HAP-1 (cell line): ENCODE measurements around the gene WDR7.

ENCODE experiments used
- DNase-seq, 2 experiments: peaks; one replicate each; pipeline ENCODE4 v3.0.0-alpha.2; 2016 to 2020; ENCODE audit warnings: low spot score in 2 of 2
- H3K27me3 ChIP-seq: fragments of 250-450 bp; sonication (Bioruptor Pico); 2 replicates; pipeline ENCODE4 v1.5.1; 2020; ENCODE audit warnings: low read depth, mild to moderate bottlenecking, moderate library complexity
- H3K36me3 ChIP-seq: fragments of 250-450 bp; sonication (Bioruptor Pico); replicated peaks from 2 replicates; pipeline ENCODE4 v1.5.1; 2020; ENCODE audit warnings: mild to moderate bottlenecking
- H3K4me1 ChIP-seq: fragments of 250-450 bp; sonication (Bioruptor Pico); 2 replicates; pipeline ENCODE4 v1.5.1; 2020; ENCODE audit warnings: mild to moderate bottlenecking
- H3K4me3 ChIP-seq: fragments of 250-450 bp; sonication (Bioruptor Pico); 2 replicates; pipeline ENCODE4 v1.5.1; 2020; ENCODE audit warnings: mild to moderate bottlenecking, moderate library complexity
- H3K9me3 ChIP-seq: fragments of 250-450 bp; sonication (Bioruptor Pico); 2 replicates; pipeline ENCODE4 v1.5.1; 2020; ENCODE audit warnings: mild to moderate bottlenecking, moderate library complexity
- in situ Hi-C: fragments of 300-500 bp; cut with MboI; formaldehyde crosslinking; loops from 3 replicates; pipeline ENCODE4 v1.14.3; 2020; ENCODE audit warnings: low sequenced_read_pairs, inconsistent platforms, mixed read lengths

Gene WDR7

DNA sequence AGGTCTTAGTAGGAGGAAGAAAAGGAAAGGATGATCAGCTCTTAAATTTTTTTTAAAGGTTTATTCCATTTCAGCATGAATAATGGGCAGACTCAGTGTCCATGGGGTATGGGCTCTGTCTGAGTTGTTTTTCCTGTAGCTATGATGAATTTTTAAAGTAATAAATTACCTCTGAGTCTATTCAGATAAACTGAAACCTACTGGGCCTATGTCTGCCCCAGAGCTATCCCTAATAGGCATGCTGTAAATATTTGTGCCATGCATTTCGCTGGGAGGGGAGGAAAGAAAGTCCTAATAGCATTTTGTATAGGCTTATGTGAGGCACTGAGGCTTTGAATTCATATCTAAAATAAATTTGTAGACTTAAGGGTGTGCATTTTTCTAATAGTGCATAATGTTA, 285.3 kb downstream of the WDR7 start:
- H3K27me3 ChIP-seq, result no peaks in the 10 kb centered on the region
- DNase-seq, result no peak
- H3K36me3 ChIP-seq, result no peaks in the 10 kb centered on the region
- in situ Hi-C loops, result no loop called here
- H3K4me3 ChIP-seq, result no peak overlapping the region
- H3K9me3 ChIP-seq, result no peaks in the 10 kb centered on the region
- H3K4me1 ChIP-seq, result peaks cover 17% of the 10 kb centered on the region

DNA sequence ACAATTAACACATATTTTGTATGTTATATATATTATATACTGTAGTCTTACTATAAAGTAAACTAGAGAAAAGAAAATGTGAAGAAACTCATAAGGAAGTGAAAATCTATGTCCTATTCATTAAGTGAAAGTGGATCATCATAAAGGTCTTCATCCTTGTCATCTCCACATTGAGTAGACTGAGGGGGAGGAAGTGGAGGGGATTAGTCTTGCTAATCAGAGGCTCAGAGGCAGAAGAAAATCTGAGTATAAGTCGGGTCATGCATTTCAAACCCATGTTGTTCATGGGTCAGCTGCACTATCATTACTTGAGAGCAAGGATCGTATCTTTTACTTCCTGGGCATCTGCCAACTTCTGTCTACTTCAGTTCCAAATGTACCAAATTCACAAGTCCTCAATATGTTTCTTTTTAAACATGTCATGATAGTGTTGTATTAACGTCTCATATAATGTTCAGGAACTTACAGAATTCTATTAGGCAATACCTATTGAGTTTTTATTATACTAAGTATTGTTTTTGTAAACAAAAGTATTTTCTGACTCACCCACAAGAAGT, 286.8 kb downstream of the WDR7 start:
- DNase-seq, result no peak
- H3K4me1 ChIP-seq, result peaks cover 17% of the 10 kb centered on the region
- no peaks in the 10 kb centered on the region for H3K36me3 ChIP-seq
- H3K9me3 ChIP-seq, result no peaks in the 10 kb centered on the region
- no peaks in the 10 kb centered on the region for H3K27me3 ChIP-seq
- in situ Hi-C loops, result no loop called here
- H3K4me3 ChIP-seq, result no peak overlapping the region

GRCh38 chr18:56945171-56946083, 294.3 kb downstream of the WDR7 start:
- H3K27me3 ChIP-seq, result no peaks in the 10 kb centered on the region
- DNase-seq, result no peak
- H3K4me1 ChIP-seq, result peaks cover 12% of the 10 kb centered on the region
- no peaks in the 10 kb centered on the region for H3K9me3 ChIP-seq
- no peak overlapping the region for H3K4me3 ChIP-seq
- H3K36me3 ChIP-seq, result no peaks in the 10 kb centered on the region
- in situ Hi-C loops, result no loop called here

DNA sequence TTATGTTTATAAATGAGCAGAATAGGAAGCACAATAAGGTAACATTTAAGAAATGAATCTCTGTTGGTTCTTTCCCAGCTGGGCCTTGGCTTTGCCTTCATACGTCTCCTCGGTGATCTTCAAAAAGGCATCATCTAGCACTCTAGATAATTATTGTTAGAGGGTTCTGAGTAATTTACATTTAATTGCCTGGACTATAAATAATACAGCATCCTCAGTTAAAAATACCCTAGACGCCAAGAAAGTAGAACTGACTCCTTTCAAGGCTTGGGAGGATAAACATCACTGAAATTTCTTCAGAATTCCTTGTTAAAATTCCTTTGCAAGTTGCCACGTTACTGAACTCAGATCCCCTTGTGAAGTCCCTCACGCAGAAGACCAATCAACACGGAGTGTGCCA, 296.1 kb downstream of the WDR7 start:
- DNase-seq, result peak in 1 of 2 experiments; percentile 52
- peaks cover 16% of the 10 kb centered on the region for H3K4me1 ChIP-seq
- no peaks in the 10 kb centered on the region for H3K27me3 ChIP-seq
- H3K36me3 ChIP-seq, result no peaks in the 10 kb centered on the region
- in situ Hi-C loops, result no loop called here
- H3K4me3 ChIP-seq, result no peak overlapping the region
- no peaks in the 10 kb centered on the region for H3K9me3 ChIP-seq

- H3K36me3 ChIP-seq, result no peaks in the 10 kb centered on the region
- H3K4me3 ChIP-seq, result no peak overlapping the region
- in situ Hi-C loops, result no loop called here
- peaks cover 7% of the 10 kb centered on the region for H3K4me1 ChIP-seq
- H3K27me3 ChIP-seq, result no peaks in the 10 kb centered on the region
- H3K9me3 ChIP-seq, result no peaks in the 10 kb centered on the region
- DNase-seq, result no peak
Observed at GRCh38 chr18:56952026-56952425, 300.9 kb downstream of the WDR7 start.

DNA sequence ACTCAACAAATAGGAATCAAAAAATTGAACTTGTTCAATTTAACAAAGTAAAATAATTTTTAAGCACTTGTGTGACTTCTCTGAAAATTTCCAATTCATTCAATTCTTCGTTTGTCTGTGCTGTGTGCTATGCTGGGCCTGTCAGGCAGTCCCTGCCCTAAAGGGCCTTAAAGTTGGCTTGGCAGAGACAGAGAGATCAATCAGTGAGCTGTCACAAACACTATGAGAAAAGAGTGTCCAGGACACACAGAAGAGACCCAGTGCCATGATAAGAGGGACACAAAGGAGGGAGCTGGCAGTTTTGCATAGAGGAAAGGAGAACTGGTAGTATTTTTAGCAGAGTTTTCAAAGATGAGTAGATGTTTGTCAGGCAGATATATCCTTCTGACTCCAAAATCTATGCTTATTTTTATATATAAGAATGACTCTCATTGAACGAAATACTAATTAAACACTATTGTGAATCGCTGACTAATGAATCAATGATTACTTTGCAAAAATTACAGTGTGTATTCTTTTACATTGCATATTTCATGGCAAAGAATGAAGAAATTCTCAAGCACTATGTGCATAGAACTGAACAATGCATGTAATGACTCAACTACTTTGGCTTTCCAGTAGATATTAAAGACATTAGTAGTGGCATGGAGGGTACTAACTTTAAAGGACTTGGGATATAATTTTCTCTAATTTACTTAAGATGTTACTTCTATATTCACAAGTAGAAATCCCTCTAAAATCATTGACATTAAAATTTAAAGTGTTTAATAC, 302.5 kb downstream of the WDR7 start:
- DNase-seq, result no peak
- Histone ChIP-seq H3K4me1 (peaks cover 5% of the 10 kb centered on the region; the same call in 1 of the 2 replicates), H3K9me3 (no peaks in the 10 kb centered on the region), H3K4me3 (no peak overlapping the region), H3K27me3 (no peaks in the 10 kb centered on the region), H3K36me3 (no peaks in the 10 kb centered on the region)
- in situ Hi-C loops, result no loop called here

GRCh38 chr18:56955490-56955889, 304.3 kb downstream of the WDR7 start:
- no peak for DNase-seq
- Histone ChIP-seq H3K4me3 (no peak overlapping the region), H3K9me3 (no peaks in the 10 kb centered on the region), H3K27me3 (no peaks in the 10 kb centered on the region), H3K4me1 (peaks cover 5% of the 10 kb centered on the region; the same call in 1 of the 2 replicates), H3K36me3 (no peaks in the 10 kb centered on the region)
- in situ Hi-C loops, result no loop called here

DNA sequence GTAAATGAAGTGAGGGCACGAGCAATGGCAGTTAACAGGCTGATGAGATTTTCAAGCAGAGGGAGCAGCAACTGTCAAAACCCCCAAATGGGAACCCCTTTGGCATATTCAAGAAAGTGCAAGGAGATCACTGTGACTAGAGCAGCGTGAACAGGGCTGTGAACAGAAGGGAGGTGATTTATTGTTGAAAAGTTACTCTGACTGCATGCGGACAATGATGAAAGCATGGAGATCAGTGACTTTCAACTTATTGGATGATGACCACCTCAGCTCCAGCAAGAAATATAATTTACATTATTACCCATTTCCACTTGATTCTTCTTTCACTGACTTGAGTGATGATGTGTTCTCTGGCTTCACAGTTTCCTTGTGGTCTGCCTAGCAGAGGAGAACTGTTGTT, 308.0 kb downstream of the WDR7 start:
- Histone ChIP-seq H3K36me3 (no peaks in the 10 kb centered on the region), H3K4me1 (no peaks in the 10 kb centered on the region), H3K9me3 (no peaks in the 10 kb centered on the region), H3K27me3 (no peaks in the 10 kb centered on the region), H3K4me3 (no peak overlapping the region)
- in situ Hi-C loops, result no loop called here
- DNase-seq, result no peak

DNA sequence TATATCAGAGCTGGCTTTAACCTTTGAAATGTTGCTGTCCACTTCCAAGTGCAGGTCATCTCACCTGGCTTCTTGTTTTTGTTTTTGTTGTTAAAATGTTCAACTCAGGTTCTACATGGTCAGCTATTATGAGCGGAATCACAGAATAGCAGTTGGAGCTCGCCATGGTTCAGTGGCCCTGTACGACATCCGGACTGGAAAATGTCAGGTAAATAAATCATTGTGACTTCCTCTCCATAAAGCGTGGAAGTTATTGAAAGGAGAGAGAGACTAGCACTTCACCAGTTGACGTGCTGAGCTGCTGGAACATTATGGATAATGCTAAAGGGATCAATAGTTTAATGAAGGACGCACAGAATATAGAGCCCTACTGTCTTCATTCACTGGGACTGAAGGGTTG, 311.2 kb downstream of the WDR7 start:
- no peaks in the 10 kb centered on the region for H3K9me3 ChIP-seq
- no peak for DNase-seq
- H3K27me3 ChIP-seq, result no peaks in the 10 kb centered on the region
- H3K4me3 ChIP-seq, result no peak overlapping the region
- no peaks in the 10 kb centered on the region for H3K36me3 ChIP-seq
- in situ Hi-C loops, result no loop called here
- H3K4me1 ChIP-seq, result no peaks in the 10 kb centered on the region

DNA sequence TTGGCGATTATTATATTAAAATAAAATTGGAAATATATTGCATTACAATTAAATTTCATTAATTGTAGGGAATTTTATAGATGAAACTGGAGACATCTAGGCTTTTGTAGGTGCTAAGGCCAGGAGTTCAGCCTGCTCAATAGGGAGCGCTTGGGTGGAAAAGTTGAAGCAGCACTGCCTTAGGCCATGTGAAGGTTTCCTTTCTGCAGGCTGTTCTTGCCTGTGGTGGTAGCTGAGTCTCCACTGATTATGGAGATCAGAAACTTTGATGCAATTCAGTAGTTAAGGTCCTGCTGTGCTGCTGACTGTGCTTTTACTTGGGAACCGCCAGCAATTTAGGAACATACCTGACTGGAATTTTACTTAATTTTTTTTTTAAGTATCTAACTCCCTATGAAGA, 315.9 kb downstream of the WDR7 start:
- H3K9me3 ChIP-seq, result no peaks in the 10 kb centered on the region
- H3K4me1 ChIP-seq, result no peaks in the 10 kb centered on the region
- in situ Hi-C loops, result no loop called here
- no peaks in the 10 kb centered on the region for H3K27me3 ChIP-seq
- H3K36me3 ChIP-seq, result no peaks in the 10 kb centered on the region
- no peak overlapping the region for H3K4me3 ChIP-seq
- DNase-seq, result no peak

DNA sequence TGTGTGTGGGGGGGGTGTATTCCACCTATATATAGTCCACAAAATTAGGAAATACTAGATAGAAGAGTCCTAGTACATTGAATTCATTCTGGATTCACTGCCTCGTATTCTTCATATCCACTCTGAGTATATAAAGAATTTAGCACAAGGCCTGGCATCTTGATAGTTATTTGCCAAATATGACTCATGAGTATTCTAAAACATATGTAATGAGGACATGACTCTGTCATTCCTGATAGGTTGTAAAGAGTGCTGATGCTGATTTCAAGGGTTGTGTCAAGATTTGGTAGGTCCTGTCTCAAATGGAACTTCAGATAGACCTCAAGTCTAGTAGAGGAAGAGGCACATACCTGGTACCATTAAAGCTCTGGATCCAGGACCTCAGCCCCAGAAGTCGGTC, 322.3 kb downstream of the WDR7 start:
- H3K9me3 ChIP-seq, result no peaks in the 10 kb centered on the region

DNA sequence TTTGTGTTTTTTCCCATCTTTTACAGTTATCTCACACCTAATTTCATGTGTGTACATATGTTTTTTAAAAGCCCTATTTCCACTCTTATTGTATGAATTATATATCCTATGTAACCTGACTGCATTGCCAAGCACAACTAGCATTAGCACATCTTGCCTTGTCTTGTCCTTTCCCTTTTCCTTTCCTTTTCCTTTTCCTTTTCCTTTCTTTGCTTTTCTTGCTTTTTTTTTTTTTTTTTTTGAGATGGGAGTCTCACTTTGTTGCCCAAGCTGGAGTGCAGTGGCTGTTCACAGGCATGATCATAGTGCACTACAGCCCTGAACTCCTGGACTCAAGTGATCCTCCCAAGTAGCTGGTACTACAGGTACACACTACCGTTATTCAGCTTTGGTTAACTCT, 323.0 kb downstream of the WDR7 start:
- H3K9me3 ChIP-seq, result no peaks in the 10 kb centered on the region
- no peak for DNase-seq
- H3K4me1 ChIP-seq, result peaks cover 13% of the 10 kb centered on the region
- no peaks in the 10 kb centered on the region for H3K27me3 ChIP-seq
- no peaks in the 10 kb centered on the region for H3K36me3 ChIP-seq
- in situ Hi-C loops, result no loop called here
- H3K4me3 ChIP-seq, result no peak overlapping the region

More for the DNA sequence above, 322.3 kb downstream of the WDR7 start:
- H3K4me3 ChIP-seq, result no peak overlapping the region
- H3K4me1 ChIP-seq, result peaks cover 13% of the 10 kb centered on the region
- no peaks in the 10 kb centered on the region for H3K27me3 ChIP-seq
- in situ Hi-C loops, result no loop called here
- DNase-seq, result no peak
- no peaks in the 10 kb centered on the region for H3K36me3 ChIP-seq

DNA sequence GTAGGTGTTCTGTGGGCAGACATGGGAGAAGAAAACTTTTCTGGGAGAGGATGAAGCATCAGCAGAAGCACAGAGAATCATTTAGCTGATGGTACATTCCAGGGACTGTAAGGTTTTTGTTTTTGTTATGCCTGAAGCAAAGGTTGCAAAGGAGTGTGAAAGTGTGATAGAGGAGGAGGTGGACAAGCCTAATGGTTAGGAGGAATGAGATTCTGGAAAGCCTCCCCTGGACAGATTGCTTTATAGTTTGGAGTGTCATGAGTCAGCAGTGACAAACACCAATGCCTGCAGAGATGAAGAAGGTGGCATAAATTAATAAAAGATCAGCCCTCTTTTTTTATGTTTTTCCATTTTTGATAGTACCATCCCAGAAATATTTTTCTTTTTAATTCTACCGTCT, 324.1 kb downstream of the WDR7 start:
- in situ Hi-C loops, result no loop called here
- no peak for DNase-seq
- H3K4me1 ChIP-seq, result peaks cover 13% of the 10 kb centered on the region

GRCh38 chr18:56977309-56977708, 326.1 kb downstream of the WDR7 start:
- no peaks in the 10 kb centered on the region for H3K27me3 ChIP-seq
- in situ Hi-C loops, result no loop called here
- peaks cover 13% of the 10 kb centered on the region for H3K4me1 ChIP-seq
- no peaks in the 10 kb centered on the region for H3K36me3 ChIP-seq
- peak; percentile 15 to 22 for DNase-seq
- no peak overlapping the region for H3K4me3 ChIP-seq
- no peaks in the 10 kb centered on the region for H3K9me3 ChIP-seq

More for the DNA sequence above, 324.1 kb downstream of the WDR7 start:
- H3K27me3 ChIP-seq, result no peaks in the 10 kb centered on the region
- no peaks in the 10 kb centered on the region for H3K9me3 ChIP-seq
- H3K36me3 ChIP-seq, result no peaks in the 10 kb centered on the region
- no peak overlapping the region for H3K4me3 ChIP-seq
